ENCODE results near the gene CSNK1A1.

- TF ChIP-seq YY1 (IDR thresholded peaks at IDR 0.05; ENCODE audit: insufficient read depth, insufficient read length) (no peak), ZNF274 (IDR thresholded peaks at IDR 0.05; ENCODE audit: low read depth, low read length) (no peak)
These were observed 20.9 kb upstream of the CSNK1A1 start for GRCh38 chr5:149572170-149572569.

All from NT2/D1 (cell line).